Kidney epithelial cell (primary cell): ENCODE results near the gene GRM8. TPM values are rescaled to one million over a fixed set of nuclear protein-coding genes. Genes with fewer than 3 reads are reported as not detected.

ENCODE experiments used
- DNase-seq: peaks from one replicate; pipeline ENCODE4 v3.0.0-alpha.2; 2010; ENCODE audit warnings: low read depth
- H3K27me3 ChIP-seq: 2 replicates; pipeline ENCODE4 v1.6.0; 2011; ENCODE audit warnings: low read length; ENCODE audit not compliant: control insufficient read depth, insufficient read depth
- H3K36me3 ChIP-seq: 2 replicates; pipeline ENCODE4 v1.5.1; 2011; ENCODE audit warnings: low read length; ENCODE audit not compliant: control insufficient read depth, insufficient read depth
- H3K4me3 ChIP-seq: 2 replicates; pipeline ENCODE4 v1.5.1; 2011; ENCODE audit warnings: low read depth, mild to moderate bottlenecking, control low read depth, low read length
- CTCF ChIP-seq: IDR thresholded peaks from 2 replicates; pipeline ENCODE4 v1.5.1; 2011; ENCODE audit warnings: mild to moderate bottlenecking, moderate library complexity, low read length, control low read depth, inconsistent platforms; ENCODE audit not compliant: insufficient read depth, poor library complexity, severe bottlenecking
- total RNA-seq: library from RNA; depleted of rRNA; stranded (reverse); fragments of >200 nt; gene quantifications from 2 replicates; pipeline ENCODE4 v1.2.3, GENCODE V29; 2015

GRM8 gene
- total RNA-seq, 1 donor from 2014 or later, result 0.17 TPM

GRCh38 chr7:126525906-126526305, 726.8 kb downstream of the GRM8 start:
- Histone ChIP-seq H3K27me3 (no peaks in the 10 kb centered on the region), H3K4me3 (no peak overlapping the region), H3K36me3 (no peaks in the 10 kb centered on the region)
- DNase-seq, result no peak
- no peak for TF ChIP-seq CTCF

GRCh38 chr7:126524967-126525366, 727.8 kb downstream of the GRM8 start:
- TF ChIP-seq CTCF, result no peak
- DNase-seq, result no peak
- Histone ChIP-seq H3K27me3 (no peaks in the 10 kb centered on the region), H3K4me3 (no peak overlapping the region), H3K36me3 (no peaks in the 10 kb centered on the region)

DNA sequence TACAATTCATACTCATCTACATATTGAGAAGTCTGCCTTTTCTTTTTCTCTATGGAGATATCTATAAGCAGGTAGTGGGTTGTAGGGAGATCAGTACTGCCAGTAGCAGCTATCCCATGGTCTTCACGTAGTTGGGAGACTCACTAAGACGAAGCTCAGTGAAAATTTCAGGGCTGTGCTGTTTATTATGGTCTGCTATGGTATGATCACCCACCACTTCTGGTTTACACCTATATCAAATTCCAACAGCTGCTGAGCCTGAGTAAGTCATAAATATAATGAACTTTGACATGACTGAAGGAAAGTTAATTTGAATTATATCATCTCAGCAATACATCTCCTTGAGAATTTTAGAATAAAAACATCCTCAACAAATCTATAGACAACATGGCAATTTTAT, 741.7 kb downstream of the GRM8 start:
- no peak overlapping the region for H3K4me3 ChIP-seq
- no peak for TF ChIP-seq CTCF
- no peak for DNase-seq
- H3K36me3 ChIP-seq, result no peaks in the 10 kb centered on the region
- H3K27me3 ChIP-seq, result no peaks in the 10 kb centered on the region

GRCh38 chr7:126501617-126502016, 751.1 kb downstream of the GRM8 start:
- DNase-seq, result no peak
- TF ChIP-seq CTCF, result no peak
- Histone ChIP-seq H3K4me3 (no peak overlapping the region), H3K36me3 (no peaks in the 10 kb centered on the region), H3K27me3 (no peaks in the 10 kb centered on the region)

- no peak overlapping the region for H3K4me3 ChIP-seq
- H3K36me3 ChIP-seq, result no peaks in the 10 kb centered on the region
- no peak for DNase-seq
- TF ChIP-seq CTCF, result no peak
- no peaks in the 10 kb centered on the region for H3K27me3 ChIP-seq
Observed at GRCh38 chr7:126499481-126499880, 753.3 kb downstream of the GRM8 start.

DNA sequence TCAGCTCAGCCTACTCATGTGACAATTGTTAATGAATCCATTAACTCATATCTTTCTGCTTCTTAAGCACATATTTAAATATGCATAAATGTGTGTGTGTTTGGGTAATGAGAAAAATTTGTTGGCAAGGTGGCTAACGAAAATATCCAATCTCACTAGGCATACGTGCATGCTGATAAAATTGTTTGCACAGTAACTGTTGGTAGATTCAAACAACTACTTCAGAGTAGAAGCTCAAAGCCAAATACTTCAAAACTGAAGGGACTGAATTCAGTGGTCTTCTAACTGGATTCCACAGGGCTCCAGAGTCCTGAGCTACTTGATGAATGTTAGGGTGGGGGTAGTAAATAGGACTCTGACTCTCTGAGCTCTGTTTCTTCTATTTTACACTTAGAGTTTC, 757.0 kb downstream of the GRM8 start:
- no peaks in the 10 kb centered on the region for H3K27me3 ChIP-seq
- TF ChIP-seq CTCF, result no peak
- H3K36me3 ChIP-seq, result no peaks in the 10 kb centered on the region
- no peak for DNase-seq
- H3K4me3 ChIP-seq, result no peak overlapping the region
